Naive B cell (primary cell): Measurements from ENCODE around the gene KCNA1. TPM values are rescaled to one million over a fixed set of nuclear protein-coding genes. Genes with fewer than 3 reads are reported as not detected.

Experiments
- ATAC-seq, 2 donors: fragments of 150-1000 bp; cut with Tn5 transposase; 2 replicates each; pipeline ENCODE4 v1.10.0; 2021; ENCODE audit warnings: low read depth in 2 of 2, mild to moderate bottlenecking in 2 of 2, moderate library complexity in 2 of 2
- DNase-seq: peaks from one replicate; pipeline ENCODE4 v3.0.0; 2022
- H3K27ac Mint-ChIP-seq, 6 donors: one replicate each; pipeline ENCODE4 v1.8.0; 2020 to 2022; ENCODE audit warnings: mild to moderate bottlenecking in 6 of 6, mixed read lengths in 6 of 6, moderate library complexity in 5 of 6, inconsistent platforms in 2 of 6
- H3K27me3 Mint-ChIP-seq, 3 donors: one replicate each; pipeline ENCODE4 v1.8.0; 2021 to 2022; ENCODE audit warnings: mixed read lengths in 3 of 3, mild to moderate bottlenecking in 1 of 3
- H3K36me3 Mint-ChIP-seq, 2 donors: one replicate each; pipeline ENCODE4 v1.8.0; 2020 to 2022; ENCODE audit warnings: mixed read lengths in 2 of 2, inconsistent platforms in 1 of 2, mild to moderate bottlenecking in 1 of 2
- H3K4me1 Mint-ChIP-seq, 3 donors: one replicate each; pipeline ENCODE4 v1.8.0; 2020 to 2022; ENCODE audit warnings: mixed read lengths in 3 of 3, inconsistent platforms in 1 of 3, mild to moderate bottlenecking in 1 of 3, moderate library complexity in 1 of 3
- H3K4me3 Mint-ChIP-seq, 8 donors: one replicate each; pipeline ENCODE4 v1.8.0; 2020 to 2022; ENCODE audit warnings: mild to moderate bottlenecking in 8 of 8, mixed read lengths in 8 of 8, moderate library complexity in 8 of 8, inconsistent platforms in 2 of 8
- H3K9me3 Mint-ChIP-seq, 7 donors: one replicate each; pipeline ENCODE4 v1.8.0; 2020 to 2022; ENCODE audit warnings: mixed read lengths in 7 of 7, mild to moderate bottlenecking in 5 of 7, inconsistent platforms in 2 of 7, moderate library complexity in 1 of 7
- polyA plus RNA-seq, 6 donors: library from polyadenylated mRNA; unstranded; fragments of 300-500 nt; fragmentation: Illumina TruSeq; gene quantifications; one replicate each; pipeline ENCODE4 v1.2.3, GENCODE V29; 2021; ENCODE audit warnings: low read depth in 6 of 6

The KCNA1 gene
- polyA plus RNA-seq, 6 donors from 2014 or later, result not detected

- DNase-seq (no peak), ATAC-seq (no peak)
- no peak overlapping the region for H3K27ac Mint-ChIP-seq
- no peaks in the 10 kb centered on the region for H3K4me1 Mint-ChIP-seq
- H3K9me3 Mint-ChIP-seq, result no peaks in the 10 kb centered on the region
- H3K4me3 Mint-ChIP-seq, result no peak overlapping the region
- H3K27me3 Mint-ChIP-seq, result peaks cover 34 to 57% (median 49%) of the 10 kb centered on the region in 3 donors
- H3K36me3 Mint-ChIP-seq, result no peaks in the 10 kb centered on the region
Observed at GRCh38 chr12:4891866-4892265, 17.8 kb upstream of the KCNA1 start.

DNA sequence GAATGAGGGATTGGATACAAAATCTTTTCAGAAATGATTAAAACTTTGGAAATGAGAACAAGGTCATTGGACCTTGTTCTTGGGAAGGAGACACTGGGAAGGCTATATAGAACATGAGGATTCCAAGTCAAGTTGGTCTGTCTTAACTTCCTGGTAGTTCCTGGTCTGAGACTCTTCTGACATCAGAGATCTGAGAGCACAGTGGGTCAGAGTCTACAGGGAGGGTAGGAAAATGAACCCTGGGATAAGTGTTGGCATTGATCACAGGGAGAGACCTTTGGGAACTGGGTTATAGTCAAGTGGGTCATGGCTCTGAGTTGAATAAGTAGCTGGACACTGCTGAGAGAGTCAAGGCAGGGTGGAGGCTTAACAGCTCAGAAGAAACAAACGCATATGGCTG is 17.3 kb upstream of the KCNA1 start:
- DNase-seq (no peak), ATAC-seq (no peak)
- H3K27me3 Mint-ChIP-seq, result peaks cover 40 to 58% (median 48%) of the 10 kb centered on the region in 3 donors
- no peaks in the 10 kb centered on the region for H3K36me3 Mint-ChIP-seq
- no peaks in the 10 kb centered on the region for H3K4me1 Mint-ChIP-seq
- H3K9me3 Mint-ChIP-seq, result no peaks in the 10 kb centered on the region
- H3K4me3 Mint-ChIP-seq, result no peak overlapping the region
- H3K27ac Mint-ChIP-seq, result no peak overlapping the region

DNA sequence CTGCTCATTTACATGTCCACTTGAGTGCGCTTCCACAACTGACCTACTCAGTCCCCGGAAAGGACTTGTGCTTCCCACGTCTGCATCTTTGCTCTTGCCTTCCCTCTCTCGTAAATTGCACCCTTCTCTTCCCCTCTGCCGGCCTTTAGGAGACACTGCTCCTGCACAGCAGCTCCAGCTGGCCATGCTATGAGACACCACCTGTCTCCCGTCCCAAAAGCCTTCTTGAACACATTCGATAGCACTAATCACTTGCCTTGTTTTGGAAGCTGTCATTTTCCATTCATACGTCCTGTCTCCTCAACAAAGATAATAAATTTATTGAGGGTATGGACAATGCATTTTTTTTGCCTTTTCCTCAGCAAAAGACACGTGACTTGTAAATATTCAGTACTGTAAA is 15.7 kb upstream of the KCNA1 start:
- Mint-ChIP-seq H3K36me3 (no peaks in the 10 kb centered on the region), H3K27ac (no peak overlapping the region), H3K27me3 (peaks cover 40 to 50% (median 49%) of the 10 kb centered on the region in 3 donors), H3K4me3 (no peak overlapping the region), H3K4me1 (no peaks in the 10 kb centered on the region), H3K9me3 (no peaks in the 10 kb centered on the region)
- DNase-seq, result no peak
- no peak for ATAC-seq

- Mint-ChIP-seq H3K27me3 (peaks cover 35 to 50% (median 40%) of the 10 kb centered on the region in 3 donors), H3K9me3 (no peaks in the 10 kb centered on the region), H3K4me3 (no peak overlapping the region), H3K36me3 (no peaks in the 10 kb centered on the region), H3K27ac (no peak overlapping the region), H3K4me1 (no peaks in the 10 kb centered on the region)
- ATAC-seq (no peak), DNase-seq (no peak)
Observed at GRCh38 chr12:4899364-4899763, 10.3 kb upstream of the KCNA1 start.

GRCh38 chr12:4900327-4900726 is 9.4 kb upstream of the KCNA1 start:
- ATAC-seq (no peak), DNase-seq (no peak)
- Mint-ChIP-seq H3K36me3 (no peaks in the 10 kb centered on the region), H3K9me3 (no peaks in the 10 kb centered on the region), H3K4me3 (no peak overlapping the region), H3K27ac (no peak overlapping the region), H3K27me3 (peaks cover 32 to 44% (median 42%) of the 10 kb centered on the region in 3 donors), H3K4me1 (no peaks in the 10 kb centered on the region)

- H3K9me3 Mint-ChIP-seq, result no peaks in the 10 kb centered on the region
- DNase-seq (no peak), ATAC-seq (no peak)
- no peak overlapping the region for H3K27ac Mint-ChIP-seq
- H3K27me3 Mint-ChIP-seq, result peaks cover 14 to 25% (median 18%) of the 10 kb centered on the region in 3 donors
- no peaks in the 10 kb centered on the region for H3K36me3 Mint-ChIP-seq
- no peak overlapping the region for H3K4me3 Mint-ChIP-seq
- H3K4me1 Mint-ChIP-seq, result peaks cover 5 to 14% (median 9%) of the 10 kb centered on the region in 3 donors
Observed at GRCh38 chr12:4905316-4905715, 4.4 kb upstream of the KCNA1 start.

- Mint-ChIP-seq H3K4me1 (peaks cover 9 to 24% (median 18%) of the 10 kb centered on the region in 3 donors), H3K4me3 (peak overlapping the region in 7 of 8 donors; percentile 61 to 93 (median 84)), H3K27me3 (peaks cover 20 to 22% (median 21%) of the 10 kb centered on the region in 3 donors), H3K36me3 (peaks cover 0 to 8% of the 10 kb centered on the region in 2 donors), H3K27ac (peak overlapping the region in 1 of 6 donors; percentile 30), H3K9me3 (peaks cover 0 to 10% (median 3%) of the 10 kb centered on the region in 7 donors)
- peak in 1 of 2 donors; percentile 35 for ATAC-seq
- DNase-seq, result no peak
Observed at GRCh38 chr12:4908684-4909409, 858 bp upstream of the KCNA1 start.

DNA sequence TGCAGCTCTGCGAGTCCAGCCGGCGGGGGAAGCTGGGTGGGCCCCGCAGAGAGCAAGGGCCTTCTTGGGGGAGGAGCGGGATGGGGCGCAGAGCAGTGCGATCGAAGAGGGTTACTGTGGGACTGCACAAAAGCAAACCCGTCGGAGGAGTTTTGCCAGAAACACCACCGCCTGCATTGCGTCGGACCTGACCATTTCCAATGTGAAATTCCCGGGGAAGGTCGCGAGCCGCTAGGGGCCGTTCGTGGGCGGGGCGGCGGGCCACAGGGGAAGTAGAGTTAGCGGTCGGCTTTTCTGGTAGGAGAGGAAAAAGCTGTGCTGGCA is 333 bp upstream of the KCNA1 start:
- Mint-ChIP-seq H3K4me3 (peak overlapping the region in 7 of 8 donors; percentile 61 to 93 (median 84)), H3K4me1 (peaks cover 9 to 24% (median 18%) of the 10 kb centered on the region in 3 donors), H3K27me3 (peaks cover 19 to 24% (median 24%) of the 10 kb centered on the region in 3 donors), H3K36me3 (peaks cover 0 to 8% of the 10 kb centered on the region in 2 donors), H3K9me3 (peaks cover 0 to 10% (median 3%) of the 10 kb centered on the region in 7 donors), H3K27ac (peak overlapping the region in 1 of 6 donors; percentile 30)
- DNase-seq (no peak), ATAC-seq (no peak)

- Mint-ChIP-seq H3K36me3 (peaks cover 0 to 8% of the 10 kb centered on the region in 2 donors), H3K4me3 (peak overlapping the region in 7 of 8 donors; percentile 83 to 95 (median 94)), H3K4me1 (peaks cover 9 to 24% (median 18%) of the 10 kb centered on the region in 3 donors), H3K9me3 (peaks cover 0 to 10% (median 3%) of the 10 kb centered on the region in 7 donors), H3K27ac (peak overlapping the region in 5 of 6 donors; percentile 16 to 62 (median 38)), H3K27me3 (peaks cover 29 to 37% (median 37%) of the 10 kb centered on the region in 3 donors)
- peak; percentile 72 to 73 for ATAC-seq
- DNase-seq, result peak; percentile 19
Observed at GRCh38 chr12:4910502-4911315, 1.0 kb downstream of the KCNA1 start.

DNA sequence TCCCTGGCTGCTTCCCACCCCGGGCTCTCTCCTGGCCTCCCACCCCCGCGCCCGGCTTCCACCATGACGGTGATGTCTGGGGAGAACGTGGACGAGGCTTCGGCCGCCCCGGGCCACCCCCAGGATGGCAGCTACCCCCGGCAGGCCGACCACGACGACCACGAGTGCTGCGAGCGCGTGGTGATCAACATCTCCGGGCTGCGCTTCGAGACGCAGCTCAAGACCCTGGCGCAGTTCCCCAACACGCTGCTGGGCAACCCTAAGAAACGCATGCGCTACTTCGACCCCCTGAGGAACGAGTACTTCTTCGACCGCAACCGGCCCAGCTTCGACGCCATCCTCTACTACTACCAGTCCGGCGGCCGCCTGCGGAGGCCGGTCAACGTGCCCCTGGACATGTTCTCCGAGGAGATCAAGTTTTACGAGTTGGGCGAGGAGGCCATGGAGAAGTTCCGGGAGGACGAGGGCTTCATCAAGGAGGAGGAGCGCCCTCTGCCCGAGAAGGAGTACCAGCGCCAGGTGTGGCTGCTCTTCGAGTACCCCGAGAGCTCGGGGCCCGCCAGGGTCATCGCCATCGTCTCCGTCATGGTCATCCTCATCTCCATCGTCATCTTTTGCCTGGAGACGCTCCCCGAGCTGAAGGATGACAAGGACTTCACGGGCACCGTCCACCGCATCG is 1.8 kb downstream of the KCNA1 start:
- H3K27ac Mint-ChIP-seq, result peak overlapping the region in 3 of 6 donors; percentile 2 to 86 (median 58)
- DNase-seq, result no peak
- peaks cover 9 to 24% (median 18%) of the 10 kb centered on the region in 3 donors for H3K4me1 Mint-ChIP-seq
- H3K36me3 Mint-ChIP-seq, result peaks cover 0 to 8% of the 10 kb centered on the region in 2 donors
- peaks cover 36 to 45% (median 41%) of the 10 kb centered on the region in 3 donors for H3K27me3 Mint-ChIP-seq
- peaks cover 0 to 10% (median 3%) of the 10 kb centered on the region in 7 donors for H3K9me3 Mint-ChIP-seq
- no peak for ATAC-seq
- H3K4me3 Mint-ChIP-seq, result peak overlapping the region in 7 of 8 donors; percentile 71 to 94 (median 84)

DNA sequence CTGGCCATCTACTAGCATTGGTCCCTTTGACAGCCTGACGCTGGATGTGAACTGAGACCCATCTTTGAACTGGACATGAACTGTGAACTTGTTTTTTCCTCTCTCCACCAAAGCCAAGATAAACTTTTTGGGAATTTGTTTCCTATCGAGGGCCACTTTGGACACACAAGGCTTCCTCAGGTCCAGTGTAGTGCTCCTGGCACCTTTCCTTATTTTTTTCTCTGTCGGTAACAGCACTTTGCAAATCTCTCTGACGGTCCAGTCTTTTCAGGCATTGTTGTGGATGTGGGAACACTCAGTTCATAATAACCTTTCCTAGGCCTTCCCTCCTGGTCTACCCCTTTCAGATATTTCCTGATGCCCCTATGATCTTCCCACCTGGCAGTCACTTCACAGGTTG is 5.0 kb downstream of the KCNA1 start:
- peaks cover 0 to 8% of the 10 kb centered on the region in 2 donors for H3K36me3 Mint-ChIP-seq
- peaks cover 4 to 14% (median 9%) of the 10 kb centered on the region in 3 donors for H3K4me1 Mint-ChIP-seq
- H3K27ac Mint-ChIP-seq, result no peak overlapping the region
- ATAC-seq, result no peak
- peaks cover 0 to 10% (median 3%) of the 10 kb centered on the region in 7 donors for H3K9me3 Mint-ChIP-seq
- DNase-seq, result no peak
- H3K4me3 Mint-ChIP-seq, result no peak overlapping the region
- H3K27me3 Mint-ChIP-seq, result peaks cover 55 to 72% (median 63%) of the 10 kb centered on the region in 3 donors

GRCh38 chr12:4915752-4916151 is 6.0 kb downstream of the KCNA1 start:
- Mint-ChIP-seq H3K4me3 (peak overlapping the region in 1 of 8 donors; percentile 27), H3K36me3 (peaks cover 0 to 8% of the 10 kb centered on the region in 2 donors), H3K9me3 (peaks cover 0 to 10% (median 3%) of the 10 kb centered on the region in 7 donors), H3K4me1 (peaks cover 1 to 9% (median 7%) of the 10 kb centered on the region in 3 donors), H3K27ac (no peak overlapping the region), H3K27me3 (peaks cover 57 to 77% (median 65%) of the 10 kb centered on the region in 3 donors)
- ATAC-seq (no peak), DNase-seq (no peak)
